GM06990 (cell line): ENCODE data around the gene PSMB9.
A peak's percentile ranks its signal among the peaks of the same experiment; 100 is the strongest.

Experiments used
- DNase-seq: peaks from one replicate; pipeline ENCODE4 v3.0.0-alpha.2; 2011; ENCODE audit not compliant: insufficient read length; ENCODE audit errors: extremely low read depth
- H3K27me3 ChIP-seq: replicated peaks from 2 replicates; pipeline ENCODE4 v1.6.0; 2011; ENCODE audit warnings: low read length; ENCODE audit not compliant: control insufficient read depth, insufficient read depth
- H3K36me3 ChIP-seq: 2 replicates; pipeline ENCODE4 v1.5.1; 2011; ENCODE audit warnings: low read length; ENCODE audit not compliant: control insufficient read depth, insufficient read depth
- H3K4me3 ChIP-seq: replicated peaks from 2 replicates; pipeline ENCODE4 v1.5.1; 2011; ENCODE audit warnings: low read depth, mild to moderate bottlenecking, control low read depth, low read length
- TF ChIP-seq, protein P1 (sequence below): IDR thresholded peaks from 2 replicates; pipeline ENCODE4 v1.5.1; 2011; ENCODE audit warnings: low read length, control low read depth, mild to moderate bottlenecking, inconsistent platforms; ENCODE audit not compliant: insufficient read depth, poor library complexity, severe bottlenecking

Gene PSMB9

DNA sequence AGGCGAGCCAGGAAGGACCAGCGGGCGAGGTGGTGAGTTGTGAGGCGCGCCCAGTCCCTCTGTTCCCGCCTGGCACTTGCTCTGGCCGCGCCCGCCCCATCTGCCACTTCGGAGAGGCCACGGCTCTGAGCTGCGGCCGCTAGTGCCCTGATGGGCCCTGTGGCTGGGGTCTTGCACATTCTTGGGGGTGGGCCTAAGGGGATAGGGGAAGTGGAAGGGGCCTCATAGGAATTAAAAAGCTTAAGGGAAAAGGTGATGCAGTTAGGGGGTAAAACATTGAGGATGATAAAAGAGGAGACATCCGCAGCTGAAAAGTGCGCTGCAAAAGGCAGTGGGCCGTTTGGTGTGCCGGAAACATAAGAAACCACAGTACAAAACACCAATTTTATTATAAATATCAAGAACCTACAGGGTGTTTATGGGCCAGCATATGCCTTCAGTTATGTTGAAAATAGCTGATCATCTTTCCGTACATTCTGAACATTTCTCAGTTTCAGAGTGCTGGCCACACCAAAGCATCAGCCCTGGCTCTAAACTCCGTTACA lies 9.1 kb upstream of the PSMB9 start:
- no peaks in the 10 kb centered on the region for H3K27me3 ChIP-seq
- H3K36me3 ChIP-seq: peaks cover 34% of the 10 kb centered on the region
- DNase-seq: no peak
- peak overlapping the region; percentile 81 for H3K4me3 ChIP-seq
- TF ChIP-seq, protein P1, sequence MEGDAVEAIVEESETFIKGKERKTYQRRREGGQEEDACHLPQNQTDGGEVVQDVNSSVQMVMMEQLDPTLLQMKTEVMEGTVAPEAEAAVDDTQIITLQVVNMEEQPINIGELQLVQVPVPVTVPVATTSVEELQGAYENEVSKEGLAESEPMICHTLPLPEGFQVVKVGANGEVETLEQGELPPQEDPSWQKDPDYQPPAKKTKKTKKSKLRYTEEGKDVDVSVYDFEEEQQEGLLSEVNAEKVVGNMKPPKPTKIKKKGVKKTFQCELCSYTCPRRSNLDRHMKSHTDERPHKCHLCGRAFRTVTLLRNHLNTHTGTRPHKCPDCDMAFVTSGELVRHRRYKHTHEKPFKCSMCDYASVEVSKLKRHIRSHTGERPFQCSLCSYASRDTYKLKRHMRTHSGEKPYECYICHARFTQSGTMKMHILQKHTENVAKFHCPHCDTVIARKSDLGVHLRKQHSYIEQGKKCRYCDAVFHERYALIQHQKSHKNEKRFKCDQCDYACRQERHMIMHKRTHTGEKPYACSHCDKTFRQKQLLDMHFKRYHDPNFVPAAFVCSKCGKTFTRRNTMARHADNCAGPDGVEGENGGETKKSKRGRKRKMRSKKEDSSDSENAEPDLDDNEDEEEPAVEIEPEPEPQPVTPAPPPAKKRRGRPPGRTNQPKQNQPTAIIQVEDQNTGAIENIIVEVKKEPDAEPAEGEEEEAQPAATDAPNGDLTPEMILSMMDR: no peak

DNA sequence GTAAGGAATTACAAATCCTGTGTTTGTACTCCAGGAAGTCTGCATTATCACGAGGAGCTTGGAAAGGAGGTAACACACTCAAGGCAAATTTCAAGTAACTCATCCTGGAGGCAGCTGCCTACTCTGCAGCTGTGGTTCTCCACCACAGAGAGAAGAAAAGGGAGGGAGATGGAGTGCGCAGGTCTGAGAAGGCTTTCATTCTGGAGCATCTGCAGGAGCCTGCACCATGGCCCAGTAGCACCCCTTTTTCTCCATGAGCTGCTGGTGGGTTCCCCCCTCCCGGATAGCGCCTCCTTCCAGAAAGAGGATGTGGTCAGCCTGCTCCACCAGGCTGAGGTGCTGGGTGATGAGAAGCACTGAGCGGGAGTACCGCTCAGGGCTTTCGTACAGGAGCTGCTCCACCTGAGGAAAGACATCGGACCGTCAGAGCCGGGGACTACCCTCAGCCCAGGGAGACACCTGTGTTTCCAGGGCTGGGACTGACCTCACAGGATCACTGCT lies 8.6 kb upstream of the PSMB9 start:
- DNase-seq: peak; percentile 64
- H3K4me3 ChIP-seq: peak overlapping the region; percentile 81
- no peaks in the 10 kb centered on the region for H3K27me3 ChIP-seq
- TF ChIP-seq, protein P1: no peak
- peaks cover 39% of the 10 kb centered on the region for H3K36me3 ChIP-seq

DNA sequence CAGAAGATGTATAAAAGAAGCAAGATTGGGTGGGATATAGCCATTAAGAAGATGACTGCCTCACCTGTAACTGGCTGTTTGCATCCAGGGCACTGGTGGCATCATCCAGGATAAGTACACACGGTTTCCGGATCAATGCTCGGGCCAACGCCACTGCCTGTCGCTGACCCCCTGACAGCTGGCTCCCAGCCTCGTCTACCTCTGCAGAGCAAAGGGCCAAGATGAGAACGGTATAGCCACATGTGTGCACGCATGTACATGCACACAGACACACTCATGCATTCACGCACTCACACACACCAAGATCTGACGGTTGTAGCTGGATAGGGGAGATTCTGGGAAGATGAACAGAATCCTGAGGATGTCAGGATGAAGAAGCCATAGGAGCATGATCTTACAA lies 7.0 kb upstream of the PSMB9 start:
- H3K4me3 ChIP-seq: no peak overlapping the region
- peaks cover 49% of the 10 kb centered on the region for H3K36me3 ChIP-seq
- no peaks in the 10 kb centered on the region for H3K27me3 ChIP-seq
- no peak for DNase-seq
- TF ChIP-seq, protein P1: no peak

DNA sequence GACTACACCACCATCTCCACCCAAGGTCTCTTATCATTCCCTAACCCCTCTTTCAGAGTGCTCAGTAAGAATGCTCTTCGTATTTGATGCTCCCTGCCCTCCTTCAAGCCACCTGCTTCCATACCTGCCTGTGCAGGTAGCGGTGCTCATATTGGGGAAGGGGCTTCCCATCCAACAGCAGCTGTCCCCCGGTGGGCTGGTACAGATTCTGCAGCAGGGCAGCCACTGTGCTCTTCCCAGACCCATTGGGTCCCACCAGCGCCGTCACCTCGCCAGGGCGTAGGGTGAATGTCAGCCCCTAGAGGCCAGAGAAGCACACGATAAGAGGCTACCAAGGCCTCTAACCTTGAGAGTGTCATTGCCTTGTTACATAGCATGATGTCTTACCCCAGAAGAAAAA lies 6.2 kb upstream of the PSMB9 start:
- Histone ChIP-seq H3K27me3 (no peaks in the 10 kb centered on the region), H3K4me3 (no peak overlapping the region), H3K36me3 (peaks cover 50% of the 10 kb centered on the region)
- TF ChIP-seq, protein P1: no peak
- DNase-seq: no peak

DNA sequence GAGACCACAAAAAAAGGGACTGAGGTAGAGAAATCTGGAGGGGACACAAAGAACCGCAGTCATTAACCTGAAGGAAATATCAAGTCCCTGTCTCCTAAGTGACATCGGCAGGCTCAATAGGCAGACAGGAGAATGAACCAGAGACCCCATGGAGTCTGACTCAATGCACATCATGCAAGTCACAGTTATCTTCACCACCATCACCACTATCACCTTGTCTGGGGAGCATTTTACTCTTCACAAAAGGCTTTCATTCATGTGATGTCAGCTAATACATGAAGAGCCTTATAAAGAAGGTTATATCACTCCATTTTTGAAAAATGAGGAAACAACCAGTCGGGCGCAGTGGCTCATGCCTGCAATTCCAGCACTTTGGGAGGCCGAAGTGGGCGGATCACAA lies 4.9 kb upstream of the PSMB9 start:
- H3K4me3 ChIP-seq: no peak overlapping the region
- peaks cover 50% of the 10 kb centered on the region for H3K36me3 ChIP-seq
- no peak for DNase-seq
- H3K27me3 ChIP-seq: no peaks in the 10 kb centered on the region
- TF ChIP-seq, protein P1: no peak

DNA sequence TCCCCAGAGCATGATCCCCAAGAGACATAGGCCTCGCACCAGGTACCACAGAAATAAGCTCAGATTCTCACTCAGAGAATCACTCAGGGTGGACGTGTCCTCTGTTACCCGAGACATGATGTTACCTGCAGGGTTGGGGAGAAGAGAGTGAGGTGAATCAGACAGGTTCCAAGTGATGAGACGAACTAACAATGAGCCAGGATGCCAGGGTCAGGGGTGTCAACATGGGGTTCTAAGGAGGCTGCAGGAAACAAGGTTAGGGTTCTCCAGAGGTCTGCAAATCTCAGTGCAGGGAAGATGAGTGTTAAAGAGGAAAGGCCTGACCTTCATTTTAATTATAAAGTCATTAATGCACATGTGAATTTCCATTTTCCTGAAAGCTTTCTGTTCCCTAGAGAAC lies 3.0 kb upstream of the PSMB9 start:
- TF ChIP-seq, protein P1: no peak
- Histone ChIP-seq H3K36me3 (peaks cover 46% of the 10 kb centered on the region), H3K27me3 (no peaks in the 10 kb centered on the region), H3K4me3 (peak overlapping the region; percentile 96)
- DNase-seq: no peak
